HG03378 (cell line): Measurements from ENCODE around the gene NIPBL.
"Not testable (repeated sequence)": the region's sequence is repeated elsewhere in the genome, so short reads cannot be mapped to it uniquely, and the experiment has no call there.

Source experiments
- ATAC-seq: cut with Tn5 transposase; IDR thresholded peaks from one replicate; pipeline ENCODE4 v1.9.1; 2021; ENCODE audit warnings: mild to moderate bottlenecking, moderate library complexity; ENCODE audit not compliant: unreplicated experiment

Gene NIPBL

DNA sequence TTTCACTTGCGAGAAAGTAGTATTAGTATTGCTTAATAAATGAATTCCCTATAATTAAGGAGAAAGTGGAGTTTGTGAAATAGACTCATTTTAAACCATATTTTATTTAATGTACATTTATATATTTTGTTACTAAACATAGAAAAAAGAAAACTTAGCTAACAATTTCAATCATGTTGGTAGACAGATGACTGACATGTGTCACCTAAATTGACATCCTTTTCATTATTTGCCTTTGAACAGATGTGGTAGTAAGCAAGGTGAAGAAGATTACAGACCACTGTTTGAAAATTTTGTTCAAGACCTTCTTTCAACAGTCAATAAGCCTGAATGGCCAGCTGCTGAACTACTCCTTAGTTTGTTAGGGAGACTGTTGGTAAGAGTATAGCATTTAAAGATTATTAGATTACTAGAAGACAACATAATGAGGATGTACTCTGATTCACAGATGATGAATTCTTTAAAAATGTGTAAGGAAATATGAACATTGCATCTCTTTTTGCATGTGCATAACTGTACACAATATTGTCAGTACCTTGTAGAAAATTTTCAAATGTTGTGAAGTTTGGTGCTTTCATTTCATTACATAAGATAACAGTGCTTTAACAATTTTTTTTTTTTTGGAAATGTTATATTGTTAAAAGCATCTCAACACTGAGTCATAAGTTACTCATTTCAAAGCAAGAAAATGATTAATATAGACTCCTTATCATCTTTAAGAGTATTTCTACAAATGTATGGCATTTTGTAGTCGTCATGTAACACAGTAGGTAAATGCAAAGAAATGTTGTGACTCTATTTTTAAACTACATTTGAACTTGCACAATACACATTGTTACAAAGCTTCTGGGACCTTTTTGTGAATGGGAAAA, 139.5 kb downstream of the NIPBL start:
- no peak for ATAC-seq

DNA sequence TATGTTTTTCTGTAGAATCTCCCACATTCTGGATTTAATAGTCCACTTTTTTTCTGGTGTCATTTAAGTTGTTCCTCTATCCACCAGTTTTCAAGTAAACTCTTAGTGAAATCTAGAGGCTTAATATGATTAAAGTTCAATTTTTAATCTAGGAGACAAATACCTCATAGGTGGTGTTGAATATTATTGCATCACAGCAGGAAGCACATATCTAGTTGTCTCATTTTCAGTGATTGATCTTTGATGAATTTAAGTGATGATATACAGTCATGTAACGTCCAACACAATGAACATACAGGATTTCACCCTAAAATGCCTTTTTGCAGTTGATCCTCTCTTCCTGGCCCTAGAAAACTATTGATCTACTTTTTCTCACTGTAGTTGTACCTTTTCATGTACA, 152.3 kb downstream of the NIPBL start:
- no peak for ATAC-seq

DNA sequence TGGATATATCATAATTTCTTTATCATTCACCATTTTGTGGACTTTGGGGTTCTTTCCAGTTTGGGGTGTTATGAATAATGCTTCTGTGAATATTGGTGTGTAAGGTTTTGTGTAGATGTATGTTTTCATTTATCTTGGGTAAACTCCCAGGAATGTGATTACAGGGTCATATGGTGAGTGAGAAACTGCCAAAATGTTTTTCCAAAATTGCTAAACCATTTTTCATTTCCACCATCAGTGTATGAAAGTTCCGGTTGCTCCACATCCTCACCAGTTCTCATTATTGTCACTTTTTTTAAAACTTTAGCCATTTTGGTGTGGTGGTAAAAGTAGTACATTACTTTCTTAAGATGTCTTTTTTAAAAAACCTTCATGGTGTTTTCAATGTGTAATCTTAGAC, 152.9 kb downstream of the NIPBL start:
- ATAC-seq, result no peak

DNA sequence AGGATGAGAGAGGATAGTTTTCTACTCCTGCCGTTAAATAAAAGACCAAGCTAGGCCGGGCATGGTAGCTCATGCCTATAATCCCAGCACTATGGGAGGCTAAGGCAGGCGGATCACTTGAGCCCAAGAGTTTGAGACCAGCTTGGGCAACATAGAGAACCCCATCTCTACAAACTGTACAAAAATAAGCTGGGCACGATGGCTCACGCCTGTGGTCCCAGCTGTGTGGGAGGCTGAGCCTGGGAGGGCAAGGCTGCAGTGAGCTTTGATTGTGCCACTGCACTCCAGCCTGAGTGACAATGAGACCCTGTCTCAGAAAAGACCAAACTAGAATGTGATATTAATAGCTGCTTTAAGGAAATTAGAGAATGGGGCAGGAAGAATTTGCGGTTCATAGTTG, 158.4 kb downstream of the NIPBL start:
- ATAC-seq, result no peak

DNA sequence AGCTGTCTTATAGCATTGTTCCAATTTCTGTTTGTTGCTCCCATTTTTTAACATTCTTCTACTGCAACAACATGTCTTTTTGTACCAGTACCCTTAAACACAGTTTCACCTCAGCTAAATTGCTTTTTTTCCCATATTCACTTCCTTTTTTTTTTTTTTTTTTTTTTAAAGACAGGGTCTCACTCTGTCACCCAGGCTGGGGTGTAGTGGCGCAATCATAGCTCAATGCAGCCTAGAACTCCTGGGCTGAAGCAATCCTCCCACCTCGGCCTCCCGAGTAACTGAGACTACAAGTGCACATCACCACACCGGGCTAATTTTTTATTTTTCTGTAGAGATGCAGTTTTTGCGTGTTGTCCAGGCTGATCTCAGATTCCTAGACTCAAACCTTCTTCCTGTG, 161.3 kb downstream of the NIPBL start:
- no peak for ATAC-seq

DNA sequence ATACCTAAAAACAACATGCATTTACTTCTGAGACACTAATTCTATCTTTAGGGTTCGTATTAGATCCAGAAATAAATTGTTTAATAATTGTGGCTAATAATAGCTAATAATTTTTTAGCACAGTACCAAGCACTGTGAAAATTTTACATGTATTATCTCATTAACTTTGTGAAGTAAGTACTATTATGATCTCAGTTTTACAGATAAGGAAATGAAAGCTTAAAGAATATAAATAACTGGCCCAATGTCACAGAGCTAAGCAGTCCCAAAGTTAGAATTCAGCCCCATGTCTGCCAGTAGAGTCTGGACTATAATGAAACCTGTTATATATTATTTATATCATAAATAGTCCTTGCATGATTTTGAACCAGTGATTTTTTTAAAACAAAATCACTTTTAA, 163.3 kb downstream of the NIPBL start:
- no peak for ATAC-seq

DNA sequence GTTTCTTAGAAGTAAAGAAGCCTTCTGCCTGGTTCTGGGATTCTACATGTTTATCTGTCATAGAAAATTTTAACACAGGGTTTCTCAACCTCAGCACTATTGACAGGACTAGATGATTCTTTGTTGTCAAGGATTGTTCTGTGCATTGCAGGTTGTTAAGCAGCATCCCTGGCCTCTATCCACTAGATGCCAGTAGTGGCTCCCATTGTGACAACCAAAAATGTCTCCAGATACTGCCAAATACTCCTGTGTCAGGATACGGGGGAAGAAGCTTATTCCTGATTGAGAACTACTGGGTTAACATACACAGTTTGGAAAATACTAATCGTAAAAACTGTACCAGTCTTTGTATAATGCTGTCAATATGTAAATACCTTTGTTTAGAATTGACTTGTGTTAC, 167.1 kb downstream of the NIPBL start:
- no peak for ATAC-seq

DNA sequence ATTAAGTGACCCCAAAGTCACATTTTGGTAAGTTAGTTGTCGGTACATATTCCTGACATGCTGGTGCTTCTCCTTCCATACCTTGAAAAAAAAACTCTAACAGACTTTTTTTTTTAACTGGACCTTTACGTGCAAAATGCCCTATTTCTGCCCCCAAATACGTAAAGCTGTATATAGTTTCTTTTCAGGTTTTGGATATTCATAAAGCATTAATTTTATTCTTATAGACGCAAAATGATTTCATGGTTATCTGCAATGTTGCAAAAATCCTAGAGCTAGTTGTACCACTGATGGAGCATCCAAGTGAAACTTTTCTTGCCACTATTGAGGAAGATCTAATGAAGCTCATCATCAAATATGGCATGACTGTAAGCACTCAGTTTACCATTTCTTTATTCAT, 167.6 kb downstream of the NIPBL start:
- ATAC-seq, result no peak

DNA sequence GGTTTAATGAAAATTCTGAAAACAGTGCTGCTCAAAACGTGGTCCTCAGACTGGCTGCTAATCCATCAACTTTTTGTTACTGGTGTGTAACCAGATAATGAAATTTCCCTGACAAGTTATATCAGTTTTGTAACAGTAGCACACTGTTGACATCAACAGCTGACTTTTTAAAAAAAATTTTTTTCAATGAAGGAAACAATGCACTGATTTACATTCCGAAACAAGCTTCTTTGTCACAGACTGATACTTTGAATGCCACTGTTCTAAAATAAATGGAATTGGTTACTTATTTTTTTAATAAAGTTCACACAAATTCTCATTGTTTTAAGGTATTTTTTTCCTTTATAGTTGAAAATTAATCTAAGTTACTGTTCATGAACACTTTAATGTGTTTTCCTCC, 169.1 kb downstream of the NIPBL start:
- ATAC-seq, result no peak

DNA sequence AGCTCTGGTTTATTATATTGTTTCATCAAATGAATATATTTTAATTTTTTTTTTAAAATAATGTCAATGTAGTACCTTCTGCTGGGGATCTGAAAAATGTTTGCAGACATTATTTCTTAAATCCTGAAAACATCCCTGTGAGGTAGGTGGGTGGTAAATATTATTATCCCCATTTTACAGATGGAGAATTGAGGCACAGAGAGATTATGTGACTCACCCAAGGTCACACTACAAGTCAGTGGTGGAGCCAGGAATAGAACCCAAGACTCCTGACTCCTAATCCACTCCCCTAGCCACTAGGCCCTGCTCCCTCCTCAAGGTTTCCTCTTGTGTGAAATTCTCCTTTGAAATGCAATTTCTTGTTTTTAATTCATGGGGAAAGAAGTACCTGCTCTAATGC, 171.4 kb downstream of the NIPBL start:
- no peak for ATAC-seq

DNA sequence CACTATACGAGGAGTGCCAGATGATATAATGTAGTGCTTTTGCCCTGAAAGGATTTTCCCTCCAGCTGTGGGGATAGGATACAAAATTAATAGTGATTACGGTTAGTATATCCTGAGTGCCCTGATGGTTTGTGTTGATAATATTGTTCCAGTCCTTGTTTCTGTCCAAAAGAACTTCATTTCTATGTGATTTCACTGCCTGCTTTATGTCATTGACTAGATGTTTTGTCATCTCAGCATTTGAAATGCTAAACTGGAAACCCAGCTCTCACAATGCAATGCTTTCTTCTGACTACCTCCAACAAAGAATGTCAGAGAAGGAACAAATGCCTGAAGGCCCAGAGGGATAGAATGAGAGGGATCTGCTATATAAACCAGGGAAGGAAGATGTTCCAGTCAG, 177.8 kb downstream of the NIPBL start:
- no peak for ATAC-seq

DNA sequence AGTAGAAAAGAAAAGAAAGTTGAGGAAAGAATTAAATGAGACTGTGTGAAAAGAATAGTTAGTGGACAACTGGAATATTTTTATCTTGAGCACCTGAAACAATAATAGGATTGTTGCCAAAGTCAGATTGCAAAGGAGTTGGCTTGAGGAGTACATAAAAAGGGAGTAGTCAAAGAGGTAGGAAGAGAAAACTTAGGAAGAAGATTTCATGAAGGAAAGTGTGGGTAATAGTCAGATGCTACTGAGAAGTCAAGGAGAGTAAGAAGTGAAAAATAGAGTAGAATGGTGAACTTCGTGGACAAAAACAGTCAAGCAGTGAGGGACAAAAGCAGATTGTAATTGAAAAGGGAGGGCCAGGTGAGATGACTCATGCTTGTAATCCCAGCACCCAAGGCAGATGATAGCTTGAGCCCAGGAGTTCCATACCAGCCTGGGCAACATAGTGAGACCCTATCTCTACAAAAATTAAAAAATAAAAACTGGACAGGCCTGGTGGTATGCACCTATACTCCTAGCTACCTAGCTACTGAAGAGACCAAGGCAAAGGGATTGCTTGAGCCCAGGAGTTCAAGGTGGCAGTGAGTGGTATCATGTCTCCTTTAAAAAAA, 178.9 kb downstream of the NIPBL start:
- ATAC-seq, result no peak

DNA sequence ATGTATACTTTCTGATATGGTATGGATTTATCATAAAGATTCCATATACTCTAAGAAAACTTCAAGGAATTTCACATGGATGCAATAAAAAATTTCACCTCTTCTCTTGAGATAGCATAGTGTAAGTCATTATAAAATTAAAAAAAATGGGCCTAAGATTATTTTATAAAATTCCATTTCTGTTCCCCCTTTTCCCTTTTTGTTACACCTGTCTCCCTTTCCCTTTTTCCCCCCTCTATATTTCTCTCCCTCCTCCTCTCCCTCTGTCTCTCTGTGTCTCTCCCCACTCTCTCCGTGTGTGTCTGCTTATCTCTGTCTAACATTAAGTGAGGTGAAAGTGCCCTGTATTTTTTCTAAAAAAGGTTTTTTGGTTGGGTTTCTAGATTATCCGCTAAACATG, 180.2 kb downstream of the NIPBL start:
- ATAC-seq, result no peak

DNA sequence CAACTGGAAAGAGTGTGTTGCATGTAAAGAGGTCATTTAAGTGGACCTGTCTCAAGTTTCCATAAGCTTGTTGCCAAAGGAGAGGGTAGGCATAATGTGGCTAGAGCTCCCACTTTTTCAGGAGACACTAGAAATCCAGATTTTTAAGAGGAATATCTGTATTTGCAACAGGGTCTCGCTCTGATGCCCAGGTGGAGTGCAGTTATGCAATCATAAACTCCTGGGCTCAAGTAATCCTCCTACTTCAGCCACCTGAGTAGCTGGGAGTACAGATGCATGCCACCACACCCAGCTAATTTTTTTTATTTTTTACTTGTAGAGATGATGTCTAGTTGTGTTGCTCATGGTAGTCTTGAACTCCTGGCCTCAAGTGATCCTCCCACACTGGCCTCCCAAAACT, 183.5 kb downstream of the NIPBL start:
- ATAC-seq, result no peak

DNA sequence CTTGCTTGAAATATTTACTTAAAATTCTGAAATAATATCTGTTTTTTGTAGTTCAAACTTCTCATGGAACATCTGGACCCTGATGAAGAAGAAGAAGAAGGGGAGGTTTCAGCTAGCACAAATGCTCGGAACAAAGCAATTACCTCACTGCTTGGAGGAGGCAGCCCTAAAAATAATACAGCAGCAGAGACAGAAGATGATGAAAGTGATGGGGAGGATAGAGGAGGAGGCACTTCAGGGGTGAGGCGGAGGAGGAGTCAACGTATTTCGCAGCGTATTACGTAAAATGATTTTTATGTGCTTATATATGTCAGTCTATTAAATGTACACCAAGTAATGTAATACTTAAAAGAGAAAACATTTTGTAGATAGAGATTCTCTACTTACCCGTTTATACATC, 187.2 kb downstream of the NIPBL start:
- no peak for ATAC-seq

DNA sequence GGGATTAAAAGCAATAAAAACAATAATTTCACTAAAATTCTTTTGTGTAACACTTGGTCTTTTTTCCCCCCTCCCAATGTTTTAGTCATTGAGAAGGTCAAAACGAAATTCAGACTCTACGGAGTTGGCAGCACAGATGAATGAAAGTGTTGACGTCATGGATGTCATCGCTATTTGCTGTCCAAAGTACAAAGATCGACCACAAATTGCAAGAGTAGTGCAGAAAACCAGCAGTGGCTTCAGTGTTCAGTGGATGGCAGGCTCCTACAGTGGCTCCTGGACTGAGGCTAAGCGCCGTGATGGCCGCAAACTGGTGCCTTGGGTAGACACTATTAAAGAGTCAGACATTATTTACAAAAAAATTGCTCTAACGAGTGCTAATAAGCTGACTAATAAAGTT, 187.9 kb downstream of the NIPBL start:
- no peak for ATAC-seq

DNA sequence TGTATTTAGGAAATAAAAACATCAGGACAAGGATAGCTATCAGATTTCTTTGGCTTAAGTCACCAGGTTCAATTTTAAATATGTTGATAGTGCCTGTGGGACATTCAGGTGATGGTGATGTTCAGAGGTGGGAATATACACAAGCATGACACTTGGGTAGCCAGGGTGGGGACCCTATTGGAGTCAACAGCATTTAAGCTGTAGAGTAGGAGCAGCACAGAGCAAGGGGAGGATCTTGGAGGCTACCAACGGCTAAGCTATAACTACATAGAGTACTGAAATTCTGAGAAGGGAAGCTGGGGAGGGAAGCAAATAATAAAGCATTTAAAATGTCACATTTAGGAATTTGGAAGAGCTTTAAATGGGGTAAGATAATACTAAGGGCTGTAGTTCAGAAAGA, 194.9 kb downstream of the NIPBL start:
- ATAC-seq, result no peak

DNA sequence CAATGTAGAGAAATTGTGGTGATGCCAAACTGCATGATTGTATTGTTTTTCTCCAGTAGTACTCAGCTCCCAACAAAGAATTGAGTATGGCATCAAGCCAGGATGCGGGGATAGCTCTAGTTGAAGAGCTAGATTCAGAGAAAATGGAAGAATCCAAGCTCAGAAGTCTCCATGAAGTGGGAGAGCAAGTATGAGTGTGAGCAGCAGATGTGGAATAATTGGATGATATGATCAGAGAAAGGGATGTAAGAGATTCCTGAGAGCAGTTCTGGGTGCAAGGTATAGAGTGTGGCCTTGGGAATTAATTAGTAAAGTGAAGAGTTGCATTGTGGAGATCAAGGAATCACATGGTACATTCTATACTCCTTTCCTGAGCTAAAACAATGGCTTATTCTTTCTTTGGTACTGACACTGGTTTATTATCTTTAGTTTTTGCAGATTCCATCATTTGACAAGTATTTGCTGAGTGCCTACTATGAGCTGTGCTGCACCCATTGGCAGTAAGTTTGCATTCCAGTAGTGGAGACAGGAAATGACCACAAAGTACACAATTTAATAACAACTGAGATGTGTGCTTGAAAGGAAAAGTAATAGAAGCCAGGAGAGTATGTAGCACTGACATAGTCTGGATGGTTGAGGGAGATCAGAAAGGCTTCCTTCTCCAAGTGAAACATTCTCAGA, 195.5 kb downstream of the NIPBL start:
- ATAC-seq, result no peak

DNA sequence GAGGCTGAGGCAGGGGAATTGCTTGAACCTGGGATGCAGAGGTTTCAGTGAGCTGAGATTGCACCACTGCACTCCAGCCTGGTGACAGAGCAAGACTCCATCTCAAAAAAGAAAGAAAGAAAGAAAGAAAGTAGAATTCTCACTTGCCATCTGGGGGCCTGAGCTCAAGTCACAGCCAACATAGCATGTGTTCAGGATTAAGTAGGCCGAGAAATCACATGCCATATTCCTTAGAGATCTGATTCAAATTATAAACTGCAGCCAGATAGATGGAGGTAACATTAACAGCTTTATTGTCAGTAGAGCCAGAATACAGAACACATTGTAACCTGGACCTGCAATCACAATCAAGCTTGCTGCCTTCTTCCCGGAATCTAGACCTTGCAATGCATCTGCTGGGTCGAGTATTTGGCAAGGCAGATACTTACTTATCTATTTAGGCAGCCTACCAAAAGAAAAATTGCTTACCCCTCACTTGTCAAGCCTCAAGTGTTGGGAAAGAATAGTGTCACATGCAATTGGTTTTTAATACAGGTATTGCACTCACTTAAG, 198.9 kb downstream of the NIPBL start:
- ATAC-seq, result no peak

DNA sequence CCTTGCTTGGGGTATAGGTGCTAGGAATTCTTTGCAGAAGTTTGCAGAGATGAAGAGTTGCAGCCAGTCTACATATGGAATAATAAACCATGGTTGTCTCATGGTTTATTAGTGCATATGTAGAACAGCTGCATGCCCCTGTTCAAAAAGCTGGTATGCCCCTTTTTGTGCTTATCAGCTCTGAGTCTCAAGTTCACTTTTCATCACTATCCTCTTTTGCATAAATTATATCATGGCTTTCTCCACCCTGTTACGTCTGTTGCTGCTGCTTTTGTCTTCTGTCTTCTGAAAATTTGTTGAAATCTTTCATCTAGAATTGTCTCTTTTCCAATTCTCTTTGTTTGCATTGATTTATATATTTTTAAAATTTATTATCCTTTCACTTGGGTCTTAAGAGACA, 200.6 kb downstream of the NIPBL start:
- ATAC-seq, result no peak

DNA sequence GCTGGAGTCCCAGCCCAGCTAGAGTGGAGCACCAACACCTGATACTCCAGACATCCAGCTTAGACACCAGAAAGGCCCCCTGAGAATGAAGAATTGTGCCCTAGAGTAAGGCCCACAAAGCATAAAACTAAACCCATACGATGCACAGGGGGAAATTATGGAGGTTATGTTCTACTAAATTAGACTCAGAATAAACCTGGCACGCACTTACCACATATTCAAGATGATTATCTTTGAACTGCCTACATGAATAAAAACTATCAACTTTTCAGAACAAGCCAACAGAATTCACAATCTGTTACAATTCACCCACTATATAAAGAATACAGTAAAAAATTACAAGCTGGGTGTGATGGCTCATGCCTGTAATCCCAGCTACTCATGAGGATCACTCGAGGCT, 204.1 kb downstream of the NIPBL start:
- ATAC-seq, result no peak

DNA sequence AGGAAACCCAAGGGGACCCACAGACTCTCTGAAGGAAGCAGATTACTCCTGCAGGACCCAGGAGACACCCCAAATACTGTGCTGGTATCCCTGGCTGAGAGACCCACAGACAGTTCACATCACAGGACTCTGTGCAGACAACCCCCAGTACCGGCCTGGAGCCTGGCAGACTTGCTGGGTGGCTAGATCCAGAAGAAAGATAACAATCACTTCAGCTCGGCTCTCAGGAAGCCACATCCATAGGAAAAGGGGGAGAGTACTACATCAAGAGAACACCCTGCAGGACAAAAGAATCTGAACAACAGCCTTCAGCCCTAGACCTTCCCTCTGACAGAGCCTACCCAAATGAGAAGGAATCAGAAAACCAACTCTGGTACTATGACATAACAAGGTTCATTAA, 206.4 kb downstream of the NIPBL start:
- not testable (repeated sequence) for ATAC-seq
